K562 (cell line): ENCODE results near the gene TMEM53. TPM values are rescaled to one million over a fixed set of nuclear protein-coding genes. Genes with fewer than 3 reads are reported as not detected.

Experiments
- CXXC5 ChIP-seq: fragments of 250-450 bp; sonication (Bioruptor Pico); IDR thresholded peaks from 2 replicates; pipeline ENCODE4 v1.8.0; 2022; ENCODE audit warnings: inconsistent platforms, mild to moderate bottlenecking, moderate library complexity
- FOXK1 ChIP-seq: sonication (generic); formaldehyde crosslinking; IDR thresholded peaks from 2 replicates; pipeline ENCODE4 v1.8.0; 2022; ENCODE audit warnings: missing genetic modification reagents, mild to moderate bottlenecking, borderline replicate concordance
- HDAC6 ChIP-seq: IDR thresholded peaks from 2 replicates; pipeline ENCODE4 v1.6.1; 2012; ENCODE audit warnings: low read depth, mild to moderate bottlenecking, control low read depth, inconsistent platforms, low read length, moderate library complexity
- MAX ChIP-seq: sonication (generic); formaldehyde crosslinking; IDR thresholded peaks from 2 replicates; pipeline ENCODE4 v1.9.0; 2022; ENCODE audit warnings: mild to moderate bottlenecking, missing genetic modification reagents
- MCM2 ChIP-seq: fragments of 450-650 bp; IDR thresholded peaks from 2 replicates; pipeline ENCODE4 v1.6.1; 2017; ENCODE audit warnings: low read depth, mild to moderate bottlenecking
- MLLT1 ChIP-seq, 2 experiments: fragments of 450-650 bp; IDR thresholded peaks; 2 replicates each; pipeline ENCODE4 v1.6.1; 2016
- MXI1 ChIP-seq: IDR thresholded peaks from 2 replicates; pipeline ENCODE4 v1.6.1; 2011; ENCODE audit warnings: low read depth, mild to moderate bottlenecking, improper control_type of control experiment, low read length
- MYNN ChIP-seq, 2 experiments: sonication (generic); formaldehyde crosslinking in 1 of 2; IDR thresholded peaks; 2 replicates each; pipeline versions ENCODE4 v1.5.0 to v1.6.1; 2016 to 2020; ENCODE audit warnings: antibody characterized with exemption in 1 of 2, missing genetic modification reagents in 1 of 2
- NFE2L1 ChIP-seq: fragments of 450-650 bp; IDR thresholded peaks from 2 replicates; pipeline ENCODE4 v1.6.1; 2016; ENCODE audit warnings: missing genetic modification characterization, low read depth, mild to moderate bottlenecking, missing compliant biosample characterization, moderate library complexity, borderline replicate concordance
- PPARD ChIP-seq: fragments of 250-450 bp; sonication (Bioruptor Pico); IDR thresholded peaks from 2 replicates; pipeline ENCODE4 v1.8.0; 2022; ENCODE audit warnings: inconsistent platforms, mild to moderate bottlenecking, moderate library complexity
- ZBTB49 ChIP-seq: sonication (generic); formaldehyde crosslinking; IDR thresholded peaks from 2 replicates; pipeline ENCODE4 v1.8.0; 2022; ENCODE audit warnings: missing genetic modification reagents, mild to moderate bottlenecking, borderline replicate concordance
- ZFP91 ChIP-seq: sonication (generic); formaldehyde crosslinking; IDR thresholded peaks from 2 replicates; pipeline ENCODE4 v1.8.0; 2022; ENCODE audit warnings: mild to moderate bottlenecking, missing genetic modification reagents
- ZNF23 ChIP-seq: fragments of 250-450 bp; sonication (Bioruptor Pico); IDR thresholded peaks from 2 replicates; pipeline ENCODE4 v1.4.0; 2020; ENCODE audit warnings: mild to moderate bottlenecking
- ZNF232 ChIP-seq: sonication (generic); formaldehyde crosslinking; IDR thresholded peaks from 2 replicates; pipeline ENCODE4 v1.8.0; 2022; ENCODE audit warnings: mild to moderate bottlenecking, missing genetic modification reagents
- ZNF280B ChIP-seq: fragments of 250-450 bp; sonication (Bioruptor Pico); IDR thresholded peaks from 2 replicates; pipeline ENCODE4 v1.5.1; 2021; ENCODE audit warnings: mild to moderate bottlenecking
- ZNF282 ChIP-seq: sonication (generic); formaldehyde crosslinking; IDR thresholded peaks from 2 replicates; pipeline ENCODE4 v1.8.1; 2023; ENCODE audit warnings: missing genetic modification reagents
- ZNF644 ChIP-seq: fragments of 200-800 bp; sonication (Bioruptor generic); IDR thresholded peaks from 2 replicates; pipeline ENCODE4 v1.6.1; 2016; ENCODE audit warnings: low read depth, missing genetic modification characterization, missing compliant biosample characterization
- ZSCAN32 ChIP-seq: fragments of 450-650 bp; formaldehyde crosslinking; IDR thresholded peaks from 2 replicates; pipeline ENCODE4 v1.4.0; 2020; ENCODE audit warnings: mild to moderate bottlenecking, moderate library complexity
- polyA plus RNA-seq, 8 experiments: library from polyadenylated mRNA; depleted of rRNA in 4 of 8; stranded (reverse) in 5 of 8; unstranded in 3 of 8; fragments of >200 nt; fragmentation: Nextera tagmentation in 2 of 8; fragmentation: Illumina TruSeq in 1 of 8; extraction: Ambion mirVana in 2 of 8; extraction: Trizol in 1 of 8; gene quantifications; 2 replicates each; pipeline versions ENCODE4 v1.2.1 to v1.2.3, GENCODE V29; 2011 to 2014; ENCODE audit warnings: inconsistent platforms in 1 of 8, missing spikeins in 1 of 8
- total RNA-seq, 7 experiments: library from RNA; depleted of rRNA in 6 of 7; stranded (reverse); fragments of >200 nt in 6 of 7; fragmentation: Illumina TruSeq in 2 of 7; extraction: Trizol in 2 of 7; gene quantifications; 2 replicates each; pipeline versions ENCODE4 v1.2.1 to v1.2.3, GENCODE V29; 2011 to 2021; ENCODE audit warnings: low replicate concordance in 1 of 7

Gene TMEM53
- total and polyA plus RNA-seq, 9 of the 15 experiments (the other 6 are each of a cell fraction or from before 2014, with no cell fraction given) = 0.23 to 3.7 (median 2.0) TPM

- TF ChIP-seq HDAC6 (no peak), MYNN (IDR thresholded peaks at IDR 0.05) (peak; percentile 44; the same call in 1 of the 2 replicates), MYNN (CRISPR knock-in tag; IDR thresholded peaks at IDR 0.05) (no peak), ZNF232 (CRISPR knock-in tag) (no peak), MXI1 (no peak; the same call in 1 of the 2 replicates), ZNF282 (peak; percentile 75; the same call in 1 of the 2 replicates), ZNF23 (CRISPR knock-in tag) (no peak), PPARD (CRISPR knock-in tag) (no peak), ZNF280B (CRISPR knock-in tag) (0 out of 2 replicates have a peak, but pooled peaks have one; percentile 51), ZFP91 (CRISPR knock-in tag) (no peak), ZSCAN32 (CRISPR knock-in tag) (no peak), MLLT1 (IDR thresholded peaks at IDR 0.05) (peak in 1 of 2 experiments; percentile 14; a peak in 1 of 4 replicates), MCM2 (no peak), ZBTB49 (CRISPR knock-in tag) (no peak), FOXK1 (CRISPR knock-in tag) (no peak), ZNF644 (tag) (peak; percentile 51; the same call in 1 of the 2 replicates), NFE2L1 (no peak), MAX (CRISPR knock-in tag) (peak; percentile 60; the same call in 1 of the 2 replicates), CXXC5 (CRISPR knock-in tag) (peak; percentile 100)
Observed at GRCh38 chr1:44631647-44632539, 42.4 kb downstream of the TMEM53 start (continued).
